HEK293 (cell line): Measurements from ENCODE around the gene LSS.

ENCODE experiments used
- CTCF ChIA-PET: fragments of 350-600 bp; formaldehyde crosslinking; extraction: SDS; loops from one replicate; lab custom pipeline; 2021; ENCODE audit warnings: antibody characterized with exemption; lab: Yijun Ruan, JAX
- POLR2A ChIA-PET: fragments of 300-600 bp; formaldehyde crosslinking; extraction: SDS; loops from one replicate; lab custom pipeline; 2020; ENCODE audit warnings: antibody characterized with exemption, inconsistent platforms; lab: Yijun Ruan, JAX
- H3K27ac ChIP-seq: fragments of 200-500 bp; sonication (Bioruptor generic); 2 replicates; pipeline ENCODE4 v1.5.1; 2014; ENCODE audit warnings: low read depth, low read length, control low read depth, inconsistent platforms; ENCODE audit errors: extremely low read depth
- H3K36me3 ChIP-seq, 2 experiments: fragments of 200-500 bp in 1 of 2; sonication (Bioruptor generic) in 1 of 2; 1 replicate in 1 of 2; 2 replicates in 1 of 2; pipeline ENCODE4 v1.5.1; 2014 to 2017; ENCODE audit warnings: inconsistent platforms in 2 of 2, low read length in 2 of 2; ENCODE audit not compliant: control insufficient read depth in 2 of 2, insufficient read depth in 1 of 2
- H3K4me1 ChIP-seq: fragments of 200-500 bp; sonication (Bioruptor generic); 2 replicates; pipeline ENCODE4 v1.5.1; 2014; ENCODE audit warnings: mild to moderate bottlenecking, low read length, inconsistent platforms; ENCODE audit not compliant: control insufficient read depth, insufficient read depth
- H3K4me3 ChIP-seq: 2 replicates; pipeline ENCODE4 v1.5.1; 2011; ENCODE audit warnings: low read depth, mild to moderate bottlenecking, control low read depth, low read length, moderate library complexity
- H3K9me3 ChIP-seq: fragments of 200-500 bp; sonication (Bioruptor generic); 2 replicates; pipeline ENCODE4 v1.5.1; 2014; ENCODE audit warnings: low read depth, low read length, inconsistent platforms; ENCODE audit not compliant: control insufficient read depth, insufficient read depth
- BCL11A ChIP-seq: fragments of 450-650 bp; formaldehyde crosslinking; IDR thresholded peaks from 2 replicates; pipeline ENCODE4 v1.5.1; 2016; ENCODE audit warnings: low read depth, missing biosample characterization, missing genetic modification characterization
- CTCF ChIP-seq: fragments of 450-650 bp; formaldehyde crosslinking; IDR thresholded peaks from 2 replicates; pipeline ENCODE4 v1.5.1; 2016; ENCODE audit warnings: missing biosample characterization, missing genetic modification characterization
- EGR2 ChIP-seq: fragments of 450-650 bp; formaldehyde crosslinking; IDR thresholded peaks from 2 replicates; pipeline ENCODE4 v1.5.1; 2016; ENCODE audit warnings: low read depth, missing biosample characterization, missing genetic modification characterization
- GLIS1 ChIP-seq: fragments of 450-650 bp; formaldehyde crosslinking; IDR thresholded peaks from 2 replicates; pipeline ENCODE4 v1.5.1; 2016; ENCODE audit warnings: missing biosample characterization, missing genetic modification characterization
- PATZ1 ChIP-seq: fragments of 450-650 bp; formaldehyde crosslinking; IDR thresholded peaks from 2 replicates; pipeline ENCODE4 v1.5.1; 2016; ENCODE audit warnings: missing biosample characterization, missing genetic modification characterization
- PBX3 ChIP-seq: sonication (generic); formaldehyde crosslinking; IDR thresholded peaks from 2 replicates; pipeline ENCODE4 v1.8.1; 2022; ENCODE audit warnings: mild to moderate bottlenecking, moderate library complexity, missing genetic modification reagents
- SALL2 ChIP-seq: fragments of 450-650 bp; formaldehyde crosslinking; IDR thresholded peaks from 2 replicates; pipeline ENCODE4 v1.5.0; 2017; ENCODE audit warnings: missing biosample characterization, mild to moderate bottlenecking, missing genetic modification characterization, borderline replicate concordance
- SCRT1 ChIP-seq: fragments of 450-650 bp; formaldehyde crosslinking; IDR thresholded peaks from 2 replicates; pipeline ENCODE4 v1.5.1; 2016; ENCODE audit warnings: missing biosample characterization, missing genetic modification characterization, borderline replicate concordance
- SP7 ChIP-seq: fragments of 450-650 bp; formaldehyde crosslinking; IDR thresholded peaks from 2 replicates; pipeline ENCODE4 v1.5.1; 2016; ENCODE audit warnings: missing biosample characterization, missing genetic modification characterization
- WT1 ChIP-seq: fragments of 450-650 bp; formaldehyde crosslinking; IDR thresholded peaks from 2 replicates; pipeline ENCODE4 v1.5.1; 2016; ENCODE audit warnings: missing biosample characterization, missing genetic modification characterization
- ZBTB44 ChIP-seq: fragments of 450-650 bp; IDR thresholded peaks from 2 replicates; pipeline ENCODE4 v1.5.1; 2018; ENCODE audit warnings: missing biosample characterization, mild to moderate bottlenecking, missing genetic modification characterization
- ZBTB48 ChIP-seq: fragments of 450-650 bp; formaldehyde crosslinking; IDR thresholded peaks from 2 replicates; pipeline ENCODE4 v1.5.1; 2016; ENCODE audit warnings: missing biosample characterization, missing genetic modification characterization
- ZIC2 ChIP-seq: fragments of 450-650 bp; formaldehyde crosslinking; IDR thresholded peaks from 2 replicates; pipeline ENCODE4 v1.5.1; 2016; ENCODE audit warnings: missing biosample characterization, missing genetic modification characterization
- ZNF175 ChIP-seq: fragments of 450-650 bp; formaldehyde crosslinking; IDR thresholded peaks from 2 replicates; pipeline ENCODE4 v1.5.1; 2016; ENCODE audit warnings: missing biosample characterization, missing genetic modification characterization
- ZNF2 ChIP-seq: fragments of 450-650 bp; formaldehyde crosslinking; IDR thresholded peaks from 2 replicates; pipeline ENCODE4 v1.5.1; 2016; ENCODE audit warnings: missing biosample characterization, missing genetic modification characterization
- ZNF211 ChIP-seq: fragments of 450-650 bp; formaldehyde crosslinking; IDR thresholded peaks from 2 replicates; pipeline ENCODE4 v1.5.1; 2016; ENCODE audit warnings: low read depth, missing biosample characterization, missing genetic modification characterization
- ZNF23 ChIP-seq: fragments of 450-650 bp; formaldehyde crosslinking; IDR thresholded peaks from 2 replicates; pipeline ENCODE4 v1.5.1; 2016; ENCODE audit warnings: missing biosample characterization, missing genetic modification characterization, borderline replicate concordance
- ZNF416 ChIP-seq: fragments of 450-650 bp; formaldehyde crosslinking; IDR thresholded peaks from 2 replicates; pipeline ENCODE4 v1.5.1; 2016; ENCODE audit warnings: missing biosample characterization, missing genetic modification characterization
- ZNF423 ChIP-seq: fragments of 450-650 bp; formaldehyde crosslinking; IDR thresholded peaks from 2 replicates; pipeline ENCODE4 v1.5.1; 2016; ENCODE audit warnings: missing biosample characterization, missing genetic modification characterization
- ZNF558 ChIP-seq: fragments of 450-650 bp; formaldehyde crosslinking; IDR thresholded peaks from 2 replicates; pipeline ENCODE4 v1.5.1; 2016; ENCODE audit warnings: missing biosample characterization, missing genetic modification characterization
- ZNF561 ChIP-seq: fragments of 450-650 bp; IDR thresholded peaks from 2 replicates; pipeline ENCODE4 v1.5.1; 2018; ENCODE audit warnings: missing biosample characterization, missing genetic modification characterization, borderline replicate concordance
- ZNF571 ChIP-seq: fragments of 450-650 bp; formaldehyde crosslinking; IDR thresholded peaks from 2 replicates; pipeline ENCODE4 v1.5.0; 2017; ENCODE audit warnings: missing biosample characterization, missing genetic modification characterization
- ZNF580 ChIP-seq: fragments of 450-650 bp; formaldehyde crosslinking; IDR thresholded peaks from 2 replicates; pipeline ENCODE4 v1.5.1; 2016; ENCODE audit warnings: missing biosample characterization, missing genetic modification characterization
- ZNF600 ChIP-seq: fragments of 450-650 bp; formaldehyde crosslinking; IDR thresholded peaks from 2 replicates; pipeline ENCODE4 v1.5.1; 2016; ENCODE audit warnings: missing biosample characterization, missing genetic modification characterization
- ZNF626 ChIP-seq: fragments of 450-650 bp; sonication (Bioruptor Pico); formaldehyde crosslinking; IDR thresholded peaks from 2 replicates; pipeline ENCODE4 v1.5.1; 2018; ENCODE audit warnings: missing biosample characterization, missing genetic modification characterization, inconsistent platforms
- ZNF629 ChIP-seq: fragments of 450-650 bp; formaldehyde crosslinking; IDR thresholded peaks from 2 replicates; pipeline ENCODE4 v1.5.1; 2017; ENCODE audit warnings: missing biosample characterization, missing genetic modification characterization
- ZNF692 ChIP-seq: fragments of 450-650 bp; formaldehyde crosslinking; IDR thresholded peaks from 2 replicates; pipeline ENCODE4 v1.5.1; 2016; ENCODE audit warnings: missing biosample characterization, missing genetic modification characterization
- ZNF768 ChIP-seq: fragments of 450-650 bp; formaldehyde crosslinking; IDR thresholded peaks from 2 replicates; pipeline ENCODE4 v1.5.1; 2018; ENCODE audit warnings: missing biosample characterization, mild to moderate bottlenecking, missing genetic modification characterization
- ZNF776 ChIP-seq: fragments of 450-650 bp; formaldehyde crosslinking; IDR thresholded peaks from 2 replicates; pipeline ENCODE4 v1.5.0; 2017; ENCODE audit warnings: missing biosample characterization, missing genetic modification characterization, borderline replicate concordance

The LSS gene

GRCh38 chr21:46153247-46154154 lies 75.1 kb downstream of the LSS start:
- H3K4me3 ChIP-seq, result no peak overlapping the region
- no peak overlapping the region for H3K27ac ChIP-seq
- H3K36me3 ChIP-seq, result no peaks in the 10 kb centered on the region
- H3K4me1 ChIP-seq, result no peaks in the 10 kb centered on the region
- H3K9me3 ChIP-seq, result no peaks in the 10 kb centered on the region
- ChIA-PET CTCF (interaction anchor here (0.6 to 2.1 kb wide), 32 partner anchors 10 to 1166 kb away, joined by 3 to 39 read pairs (median 4); no protein-coding TSS in a partner anchor), POLR2A (interaction anchor here (0.7 to 1.1 kb wide), 5 partner anchors 37 to 180 kb away, joined by 3 to 4 read pairs (median 3); partner anchors contain the start of genes C21orf58 and YBEY)
- no peak for TF ChIP-seq ZNF2 (tag by site-specific recombination)
- no peak for TF ChIP-seq ZNF23 (tag by site-specific recombination)
- TF ChIP-seq SALL2, result no peak
- TF ChIP-seq ZNF423 (tag by site-specific recombination), result no peak
- no peak for TF ChIP-seq ZNF558 (tag by site-specific recombination)
- TF ChIP-seq ZNF600, result peak; percentile 39
- peak; percentile 12; the same call in 1 of the 2 replicates for TF ChIP-seq PATZ1 (tag by site-specific recombination)
- TF ChIP-seq EGR2 (tag by site-specific recombination), result peak; percentile 96
- TF ChIP-seq ZNF580 (tag by site-specific recombination), result no peak
- no peak; the same call in 1 of the 2 replicates for TF ChIP-seq ZNF561 (tag by site-specific recombination)
- peak; percentile 2; the same call in 1 of the 2 replicates for TF ChIP-seq WT1 (tag by site-specific recombination)
- TF ChIP-seq ZBTB44 (tag by site-specific recombination), result no peak
- TF ChIP-seq ZNF211 (tag by site-specific recombination), result no peak
- TF ChIP-seq SP7 (tag by site-specific recombination), result peak; percentile 15; the same call in 1 of the 2 replicates
- TF ChIP-seq ZNF629 (tag by site-specific recombination), result 0 out of 2 replicates have a peak, but pooled peaks have one; percentile 19
- TF ChIP-seq ZBTB48 (tag by site-specific recombination), result 0 out of 2 replicates have a peak, but pooled peaks have one; percentile 42
- TF ChIP-seq ZNF692, result peak; percentile 78
- no peak for TF ChIP-seq ZNF416
- TF ChIP-seq ZNF626 (tag by site-specific recombination), result no peak
- no peak for TF ChIP-seq ZNF776 (tag by site-specific recombination)
- TF ChIP-seq ZNF175 (tag by site-specific recombination), result no peak
- TF ChIP-seq CTCF, result peak; percentile 80
- 0 out of 2 replicates have a peak, but pooled peaks have one; percentile 17 for TF ChIP-seq ZIC2 (tag by site-specific recombination)
- TF ChIP-seq GLIS1, result peak; percentile 59
- TF ChIP-seq SCRT1 (tag by site-specific recombination), result no peak
- no peak for TF ChIP-seq ZNF768 (tag by site-specific recombination)
- TF ChIP-seq ZNF571 (tag by site-specific recombination), result no peak
- TF ChIP-seq PBX3 (CRISPR knock-in tag), result no peak
- 0 out of 2 replicates have a peak, but pooled peaks have one; percentile 8 for TF ChIP-seq BCL11A (tag by site-specific recombination)
